GM12874 (cell line): ENCODE results near the gene CHD9NB.

Experiments used
- TF ChIP-seq, protein P1 (sequence below): IDR thresholded peaks from 2 replicates; pipeline ENCODE4 v1.5.1; 2011; ENCODE audit warnings: low read depth, mild to moderate bottlenecking, control low read depth, low read length, moderate library complexity; ENCODE audit not compliant: insufficient read depth

Gene CHD9NB

DNA sequence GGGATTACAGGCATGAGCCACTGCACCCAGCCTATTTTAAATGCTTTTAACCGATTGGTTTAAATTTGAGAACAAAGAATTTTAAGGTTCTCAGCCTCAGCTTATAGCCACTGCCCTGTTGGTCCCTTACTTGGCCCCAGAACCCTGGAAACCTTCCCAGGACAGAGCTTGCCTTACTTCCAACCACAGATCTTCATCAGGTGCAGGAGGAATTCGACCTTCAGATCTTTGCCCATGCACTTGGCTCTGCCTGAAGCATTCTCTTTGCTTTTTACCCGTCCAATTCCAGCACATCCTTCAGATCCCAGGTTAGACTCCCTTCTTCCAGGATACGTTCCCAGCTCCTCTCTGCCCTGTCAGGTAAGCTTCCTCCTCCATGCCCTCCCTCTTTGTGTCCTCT is 29.8 kb upstream of the CHD9NB start:
- TF ChIP-seq, protein P1, sequence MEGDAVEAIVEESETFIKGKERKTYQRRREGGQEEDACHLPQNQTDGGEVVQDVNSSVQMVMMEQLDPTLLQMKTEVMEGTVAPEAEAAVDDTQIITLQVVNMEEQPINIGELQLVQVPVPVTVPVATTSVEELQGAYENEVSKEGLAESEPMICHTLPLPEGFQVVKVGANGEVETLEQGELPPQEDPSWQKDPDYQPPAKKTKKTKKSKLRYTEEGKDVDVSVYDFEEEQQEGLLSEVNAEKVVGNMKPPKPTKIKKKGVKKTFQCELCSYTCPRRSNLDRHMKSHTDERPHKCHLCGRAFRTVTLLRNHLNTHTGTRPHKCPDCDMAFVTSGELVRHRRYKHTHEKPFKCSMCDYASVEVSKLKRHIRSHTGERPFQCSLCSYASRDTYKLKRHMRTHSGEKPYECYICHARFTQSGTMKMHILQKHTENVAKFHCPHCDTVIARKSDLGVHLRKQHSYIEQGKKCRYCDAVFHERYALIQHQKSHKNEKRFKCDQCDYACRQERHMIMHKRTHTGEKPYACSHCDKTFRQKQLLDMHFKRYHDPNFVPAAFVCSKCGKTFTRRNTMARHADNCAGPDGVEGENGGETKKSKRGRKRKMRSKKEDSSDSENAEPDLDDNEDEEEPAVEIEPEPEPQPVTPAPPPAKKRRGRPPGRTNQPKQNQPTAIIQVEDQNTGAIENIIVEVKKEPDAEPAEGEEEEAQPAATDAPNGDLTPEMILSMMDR = no peak

DNA sequence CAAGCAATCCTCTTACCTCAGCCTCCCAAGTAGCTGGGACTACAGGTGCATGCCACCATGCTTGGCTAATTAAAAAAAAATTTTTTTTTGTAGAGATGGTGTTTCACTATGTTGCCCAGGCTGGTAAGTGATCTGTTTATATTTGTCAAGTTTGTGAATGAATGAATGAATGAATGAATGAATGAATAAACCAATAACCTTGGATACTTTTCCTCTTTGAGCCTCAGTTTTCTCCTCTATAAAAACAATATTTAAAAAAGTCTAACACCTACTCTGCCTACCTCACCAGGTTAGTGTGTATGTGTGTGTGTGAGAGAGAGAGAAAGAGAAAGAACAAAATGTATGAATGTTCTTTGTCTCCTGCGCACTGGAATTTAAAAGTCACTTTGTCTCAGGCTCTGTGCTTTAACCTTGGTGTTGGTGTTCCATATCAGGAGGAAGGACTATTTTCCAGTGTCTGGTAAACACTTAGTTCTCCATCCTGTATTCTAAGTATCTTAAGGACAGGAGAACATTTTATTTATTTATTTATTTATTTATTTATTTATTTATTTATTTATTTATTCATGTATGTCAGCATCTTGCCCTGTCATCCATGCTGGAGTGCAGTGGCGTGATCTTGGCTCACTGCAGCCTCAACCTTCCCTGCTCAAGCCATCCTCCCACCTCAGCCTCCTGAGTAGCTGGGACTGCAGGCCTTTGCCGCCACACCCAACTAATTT is 29.1 kb upstream of the CHD9NB start:
- TF ChIP-seq, protein P1 = no peak

DNA sequence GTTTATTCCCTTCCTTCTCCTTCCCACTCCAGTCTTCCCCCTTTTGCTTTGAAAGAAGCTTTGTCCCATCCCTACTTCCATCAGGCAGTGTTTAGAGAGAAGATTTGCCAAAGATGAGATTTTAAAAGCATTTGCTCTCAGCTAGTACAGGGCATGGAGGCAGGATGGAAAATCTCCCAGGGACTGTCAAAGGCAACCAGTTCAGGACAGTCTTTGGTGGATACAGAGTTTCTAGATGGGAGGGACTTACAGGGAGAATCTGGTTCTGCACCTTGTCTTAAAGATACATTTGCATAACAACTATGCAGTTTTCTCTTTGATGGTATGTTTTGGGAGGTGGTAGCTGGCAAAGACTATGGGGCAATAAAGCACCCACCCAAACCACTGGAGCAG is 28.3 kb upstream of the CHD9NB start:
- TF ChIP-seq, protein P1 = no peak

- TF ChIP-seq, protein P1 = no peak
Measured at GRCh38 chr16:53080345-53081031, 27.8 kb upstream of the CHD9NB start.

DNA sequence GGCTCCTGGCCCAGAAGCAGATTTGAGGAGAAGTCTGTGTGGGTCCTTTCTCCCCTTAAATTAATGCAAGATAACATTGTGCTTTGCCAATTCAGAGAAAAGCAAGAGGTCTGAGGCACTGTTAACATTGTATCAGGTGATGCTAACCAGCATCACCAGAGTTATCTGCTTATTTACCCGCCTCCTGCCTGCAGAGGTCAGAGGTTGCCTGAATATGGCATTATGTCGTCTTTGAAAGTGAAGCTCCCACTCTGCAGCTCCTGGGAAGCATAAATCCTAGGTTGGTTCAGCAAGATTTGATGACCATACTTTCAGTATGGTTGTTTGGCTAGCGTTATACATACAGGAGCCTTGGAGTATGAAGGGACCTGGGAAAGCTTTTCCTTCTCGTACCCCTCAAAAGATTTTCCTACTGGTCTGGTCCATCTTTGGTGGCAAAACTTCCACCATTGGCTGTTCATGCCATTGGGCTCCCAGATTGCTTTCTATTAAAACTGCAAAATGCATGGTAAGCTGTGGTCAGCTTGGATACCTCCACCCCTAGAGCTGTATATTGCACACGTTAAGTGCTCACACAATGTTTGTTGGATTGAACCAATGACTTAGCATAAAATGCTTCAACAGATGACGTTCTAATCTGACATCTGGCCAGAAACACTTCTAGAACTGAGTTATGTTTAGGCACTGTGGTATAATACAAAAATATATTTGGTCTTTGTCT is 26.2 kb upstream of the CHD9NB start:
- TF ChIP-seq, protein P1 = no peak

DNA sequence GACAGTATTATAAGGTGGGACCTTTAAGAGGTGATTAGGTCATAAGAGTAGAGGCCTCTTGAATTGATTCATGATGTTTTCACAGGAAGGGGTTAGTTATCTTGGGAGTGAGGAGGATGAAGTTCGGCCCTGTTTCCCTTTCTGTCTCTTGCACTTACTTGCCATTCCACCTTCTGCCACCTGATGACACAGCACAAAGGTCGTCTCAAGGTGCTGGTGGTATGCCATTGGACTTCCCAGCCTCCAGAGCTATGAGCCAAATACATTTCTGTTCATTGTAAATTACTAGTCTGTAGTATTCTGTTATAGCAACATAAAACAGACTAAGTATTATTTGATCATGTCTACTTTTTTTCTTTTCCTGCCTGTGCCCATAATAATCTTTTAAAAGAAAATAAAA is 25.6 kb upstream of the CHD9NB start:
- TF ChIP-seq, protein P1 = no peak

DNA sequence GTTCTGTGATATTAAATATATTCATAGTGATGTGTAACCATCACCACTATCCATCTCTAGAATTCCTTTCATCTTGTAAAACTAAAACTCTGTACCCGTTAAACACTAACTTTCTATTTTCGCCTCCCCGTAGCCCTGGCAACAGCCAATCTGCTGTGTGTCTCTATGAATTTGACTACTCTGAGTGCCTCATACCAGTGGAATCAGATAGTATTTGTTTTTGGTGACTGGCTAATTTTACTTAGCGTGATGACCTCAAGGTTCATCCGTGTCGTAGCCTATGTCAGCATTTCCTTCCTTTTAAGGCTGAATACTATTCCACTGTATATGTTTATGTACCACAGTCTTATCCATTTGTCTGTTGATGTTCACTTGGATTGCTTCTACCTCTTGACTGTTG is 20.3 kb upstream of the CHD9NB start:
- TF ChIP-seq, protein P1 = no peak
